Measurements from ENCODE around the gene PRAME.
"Not testable (repeated sequence)": the region's sequence is repeated elsewhere in the genome, so short reads cannot be mapped to it uniquely, and the experiment has no call there.

Gene PRAME

GRCh38 chr22:22548317-22548716, 10.7 kb downstream of the PRAME start:
- DNase-seq = no peak

GRCh38 chr22:22547692-22548300, 11.3 kb downstream of the PRAME start:
- DNase-seq = no peak

GRCh38 chr22:22547226-22547625, 11.8 kb downstream of the PRAME start:
- DNase-seq = no peak

- DNase-seq = no peak
Measured at GRCh38 chr22:22546490-22546889, 12.6 kb downstream of the PRAME start.

GRCh38 chr22:22545084-22545483, 14.0 kb downstream of the PRAME start:
- DNase-seq = no peak

- DNase-seq = no peak
Measured at GRCh38 chr22:22538226-22538989, 20.7 kb downstream of the PRAME start.

- no peak for DNase-seq
Measured at GRCh38 chr22:22536916-22537315, 22.1 kb downstream of the PRAME start.

- DNase-seq = no peak
Measured at GRCh38 chr22:22536515-22536914, 22.6 kb downstream of the PRAME start.

- no peak for DNase-seq
Measured at GRCh38 chr22:22535662-22536061, 23.4 kb downstream of the PRAME start.

- DNase-seq = no peak
Measured at GRCh38 chr22:22534604-22535415, 24.3 kb downstream of the PRAME start.

GRCh38 chr22:22533863-22534262, 25.2 kb downstream of the PRAME start:
- no peak for DNase-seq

- no peak for DNase-seq
Measured at GRCh38 chr22:22533417-22533816, 25.6 kb downstream of the PRAME start.

- not testable (repeated sequence) for DNase-seq
Measured at GRCh38 chr22:22532547-22533071, 26.5 kb downstream of the PRAME start.

GRCh38 chr22:22531770-22532546, 27.1 kb downstream of the PRAME start:
- no peak for DNase-seq

- DNase-seq = no peak
Measured at GRCh38 chr22:22528780-22529179, 30.3 kb downstream of the PRAME start.

GRCh38 chr22:22527312-22527711, 31.8 kb downstream of the PRAME start:
- no peak for DNase-seq

GRCh38 chr22:22526125-22526912, 32.7 kb downstream of the PRAME start:
- DNase-seq = no peak

GRCh38 chr22:22523494-22523893, 35.6 kb downstream of the PRAME start:
- no peak for DNase-seq

- no peak for DNase-seq
Measured at GRCh38 chr22:22521631-22522030, 37.4 kb downstream of the PRAME start.

GRCh38 chr22:22520667-22521602, 38.1 kb downstream of the PRAME start:
- no peak for DNase-seq
